Ammon's horn (tissue), 1 donor: ENCODE data around the gene KANK4.

Source experiments
- DNase-seq: peaks from one replicate; pipeline ENCODE4 v3.0.0-alpha.2; 2016; ENCODE audit warnings: low spot score

The KANK4 gene

GRCh38 chr1:62318756-62319544, at the start of gene KANK4:
KANK4 (minus strand) TSS chr1:62319434; CDS start chr1:62281564, 37,870 bp downstream.
- DNase-seq, result no peak

DNA sequence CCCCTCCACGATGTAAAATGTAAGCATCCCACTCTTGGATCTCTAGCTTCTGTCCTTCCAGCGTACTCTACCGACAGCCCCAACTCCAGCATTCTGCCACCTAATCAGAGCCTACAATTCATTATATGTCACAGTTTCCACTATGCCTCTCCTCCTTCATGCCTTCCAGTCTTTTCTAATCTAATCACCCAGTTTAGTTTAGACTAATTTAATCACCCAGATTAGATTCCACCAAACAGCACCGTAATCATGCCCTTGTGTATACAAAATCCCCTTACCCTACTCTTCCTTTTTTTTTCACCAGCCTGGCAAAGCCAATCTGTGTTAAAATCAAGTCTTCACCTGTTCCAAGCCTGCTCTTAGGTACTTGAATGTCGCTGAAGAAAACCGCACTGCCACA, 49.8 kb upstream of the KANK4 start:
- no peak for DNase-seq

- DNase-seq, result no peak
Measured at GRCh38 chr1:62367005-62367557, 47.8 kb upstream of the KANK4 start.

DNA sequence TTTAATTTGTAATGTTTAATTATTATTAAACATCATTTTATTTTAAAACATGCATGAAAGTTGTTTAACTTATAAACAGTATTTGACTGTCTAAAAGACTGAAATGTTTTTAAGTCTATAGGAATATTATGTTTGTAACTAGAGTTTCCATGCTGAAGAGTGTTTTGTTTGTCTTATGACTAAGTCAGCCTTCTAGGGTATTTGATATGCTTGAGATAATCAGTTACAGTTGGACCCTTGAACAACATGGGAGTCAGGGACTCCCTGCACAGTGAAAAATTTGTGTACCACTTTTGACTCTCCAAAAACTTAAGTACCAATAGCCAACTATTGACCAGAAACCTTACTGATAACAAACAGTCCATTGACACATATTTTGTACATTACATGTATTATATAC, 45.5 kb upstream of the KANK4 start:
- DNase-seq, result no peak

GRCh38 chr1:62362926-62363325, 43.7 kb upstream of the KANK4 start:
- no peak for DNase-seq

DNA sequence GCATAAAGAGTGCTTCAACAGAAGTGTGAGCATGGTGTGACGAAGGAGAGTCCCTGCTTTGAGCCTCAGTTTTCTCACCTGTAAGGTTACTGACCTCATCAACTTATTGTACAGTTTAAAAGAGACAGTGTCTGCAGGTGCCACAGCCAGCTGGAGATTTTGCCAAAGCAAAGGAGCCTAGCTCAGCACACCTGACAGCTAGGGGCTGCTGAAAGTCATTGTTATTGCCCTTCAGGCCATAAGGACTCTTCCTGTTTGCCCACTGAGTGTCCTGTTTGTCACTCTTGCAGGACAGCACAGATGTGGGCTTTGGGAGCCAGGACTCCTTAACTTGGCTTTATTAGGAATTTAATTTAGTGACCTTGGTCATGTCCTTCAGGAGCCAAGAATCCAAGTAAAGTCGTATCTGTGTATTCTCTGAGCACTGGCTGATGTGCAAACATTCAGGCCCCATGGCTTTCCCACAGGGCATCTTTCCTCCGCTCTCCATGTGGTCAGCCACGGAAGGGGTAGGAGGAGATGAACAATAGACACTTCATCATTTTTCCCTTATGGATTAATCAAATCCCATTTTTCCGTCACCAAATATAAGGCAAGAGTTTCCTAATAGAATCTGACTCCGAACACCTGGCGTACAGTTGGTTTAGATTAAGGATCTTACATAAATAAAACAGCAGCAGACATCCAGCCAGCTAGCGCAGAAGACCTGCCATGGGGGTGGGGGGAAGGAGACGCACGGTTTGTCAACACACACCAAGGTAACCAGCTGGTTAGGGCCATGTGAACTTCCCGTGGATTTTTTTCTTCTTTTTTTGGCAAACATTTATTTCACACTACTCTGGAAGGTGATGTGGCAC, 43.1 kb upstream of the KANK4 start:
- no peak for DNase-seq

DNA sequence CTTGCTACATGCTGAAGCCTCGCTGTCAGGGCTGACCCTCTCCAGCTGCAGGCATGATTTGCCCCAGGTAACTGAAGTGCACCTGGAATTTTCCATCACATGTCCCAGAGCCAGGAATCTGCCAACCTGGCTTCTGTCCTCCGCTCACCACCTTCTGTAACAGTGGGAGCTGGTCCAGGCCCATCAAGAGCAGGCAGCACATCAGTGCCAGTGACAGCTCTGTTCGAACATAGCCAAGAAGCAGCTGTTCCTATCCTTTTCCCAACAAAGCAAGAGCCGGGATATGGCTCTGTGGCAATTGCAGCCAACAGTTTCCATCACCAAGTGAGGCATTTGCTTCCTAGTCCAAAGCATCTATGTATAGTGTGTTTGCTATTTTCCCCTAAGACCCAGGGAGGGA, 42.2 kb upstream of the KANK4 start:
- DNase-seq, result no peak

DNA sequence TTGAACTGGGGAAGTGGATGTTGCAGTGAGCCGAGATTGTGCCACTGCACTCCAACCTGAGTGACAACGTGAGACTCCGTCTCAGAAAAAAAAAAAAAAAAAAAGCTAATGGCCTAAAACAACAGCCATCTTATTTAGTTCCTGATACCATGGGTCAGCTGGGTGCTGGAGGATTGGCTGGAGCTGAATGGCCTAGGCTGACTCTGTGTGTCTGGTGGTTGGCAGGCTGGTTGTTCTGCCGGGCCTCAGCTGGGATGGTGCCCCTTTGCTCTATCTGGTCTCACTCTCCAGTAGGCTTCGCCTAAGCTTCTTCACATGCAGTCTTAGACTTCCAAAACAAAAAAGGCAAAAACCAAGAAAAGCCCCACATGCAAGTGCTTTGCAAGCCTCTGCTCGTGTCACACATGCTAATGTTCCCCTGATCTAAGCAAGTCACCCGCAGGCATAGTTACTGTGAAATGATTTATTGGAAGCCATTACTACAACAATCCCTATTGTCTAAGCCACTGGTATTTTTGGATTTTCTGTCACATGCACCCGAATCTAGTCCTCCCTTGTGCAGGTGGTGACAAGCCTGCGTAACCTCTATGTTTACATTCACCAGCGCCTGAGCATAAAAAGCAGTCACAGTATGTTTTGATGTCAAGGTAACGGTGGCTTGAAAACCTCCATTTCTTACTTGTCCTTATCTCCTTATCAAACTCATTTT, 39.6 kb upstream of the KANK4 start:
- no peak for DNase-seq

GRCh38 chr1:62357916-62358315, 38.7 kb upstream of the KANK4 start:
- no peak for DNase-seq

DNA sequence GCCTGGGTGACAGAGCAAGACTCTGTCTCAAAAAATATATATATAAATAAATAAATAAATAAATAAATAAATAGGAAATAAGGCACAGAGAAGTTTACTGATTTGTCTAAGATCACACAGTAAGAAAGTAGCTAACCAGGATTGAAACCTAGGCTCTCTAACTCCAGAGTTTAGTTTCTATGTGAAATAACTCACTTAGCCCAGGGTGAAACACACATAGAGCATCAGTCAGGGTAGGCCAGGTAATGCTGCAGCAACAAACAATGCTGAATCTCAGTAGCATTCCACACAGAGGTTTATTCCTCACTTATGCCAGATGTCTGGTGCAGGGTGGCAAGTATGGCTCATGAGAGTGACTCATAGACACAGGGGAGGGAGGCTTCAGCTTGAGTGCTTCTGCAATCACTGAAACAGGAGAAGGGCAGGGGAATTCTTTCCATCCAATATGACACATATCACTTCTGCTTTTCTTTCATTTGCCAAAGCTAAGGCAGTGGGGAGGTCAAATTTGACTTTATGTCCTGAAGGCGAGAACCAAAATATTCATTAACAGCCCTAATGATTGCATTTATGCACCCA, 37.1 kb upstream of the KANK4 start:
- DNase-seq, result no peak

DNA sequence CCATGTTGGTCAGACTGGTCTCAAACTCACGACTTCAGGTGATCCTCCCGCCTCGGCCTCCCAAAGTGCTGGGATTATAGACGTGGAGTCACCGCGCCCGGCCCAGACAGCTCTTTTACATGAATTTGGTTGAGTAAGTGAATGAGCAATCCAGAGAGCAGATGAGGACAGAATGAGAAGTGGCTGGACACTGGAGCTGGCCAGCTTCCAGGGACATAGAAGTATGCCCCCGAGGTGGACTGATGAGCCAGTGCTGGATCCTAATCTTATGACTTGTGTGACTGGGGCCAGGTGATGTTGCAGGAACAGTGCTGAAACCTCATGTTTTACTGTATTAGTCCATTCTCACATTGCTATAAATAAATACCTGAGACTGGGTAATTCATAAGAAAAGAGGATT, 35.9 kb upstream of the KANK4 start:
- no peak for DNase-seq

- no peak for DNase-seq
Measured at GRCh38 chr1:62353853-62354252, 34.6 kb upstream of the KANK4 start.

DNA sequence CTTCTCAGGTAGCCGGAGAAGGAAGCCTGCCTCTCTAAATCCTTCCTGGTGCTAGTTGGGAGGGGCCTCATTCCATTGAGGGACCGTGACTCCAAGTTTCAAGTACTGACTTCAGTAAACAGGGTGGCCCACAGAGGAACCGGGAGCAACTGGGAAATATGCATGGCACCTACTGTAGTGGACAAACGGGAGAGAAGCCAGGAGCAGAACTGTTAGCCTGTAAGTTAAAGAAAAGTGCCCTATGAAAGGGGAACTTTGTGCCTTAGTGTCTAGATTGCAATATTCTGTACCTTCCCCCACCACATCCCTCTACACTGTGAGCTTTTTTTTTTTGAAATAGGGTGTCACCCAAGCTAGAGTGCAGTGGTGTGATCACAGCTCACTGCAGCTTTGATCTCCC, 33.2 kb upstream of the KANK4 start:
- DNase-seq, result no peak

DNA sequence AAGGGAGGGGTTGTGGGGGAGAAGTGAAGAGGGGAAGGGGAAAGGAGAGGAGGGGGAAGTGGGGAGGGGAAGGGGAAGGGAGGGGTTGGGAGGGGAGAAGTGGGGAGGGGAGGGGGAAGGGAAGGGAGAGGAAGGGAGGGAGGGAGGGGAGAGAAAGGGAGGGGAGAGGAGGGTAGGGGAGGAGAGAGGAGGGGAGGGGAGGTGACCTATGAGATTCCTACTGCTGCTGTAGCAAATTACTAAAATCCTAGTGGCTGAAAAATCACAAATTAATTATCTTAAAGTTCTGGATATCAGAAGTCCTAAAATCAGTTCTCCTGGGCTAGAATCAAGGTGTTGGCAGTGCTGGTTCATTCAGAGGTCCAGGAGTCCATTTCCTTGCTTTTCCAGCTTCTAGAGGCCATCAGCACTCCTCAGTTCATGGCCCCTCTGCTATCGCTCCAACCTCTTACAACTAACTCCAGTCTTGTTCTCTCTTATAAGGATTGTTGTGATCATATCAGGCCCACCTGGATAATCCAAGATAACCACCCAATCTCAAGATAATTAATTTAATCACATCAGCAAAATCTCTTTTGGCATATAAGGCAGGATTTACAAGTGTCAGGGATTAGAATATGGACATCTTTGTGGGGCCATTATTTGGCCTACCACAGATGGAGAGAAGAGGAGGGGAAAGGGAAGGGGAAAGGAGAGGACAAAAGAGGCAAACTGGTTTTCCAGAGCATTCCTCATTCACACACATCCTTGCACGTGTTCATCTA, 30.4 kb upstream of the KANK4 start:
- no peak for DNase-seq

DNA sequence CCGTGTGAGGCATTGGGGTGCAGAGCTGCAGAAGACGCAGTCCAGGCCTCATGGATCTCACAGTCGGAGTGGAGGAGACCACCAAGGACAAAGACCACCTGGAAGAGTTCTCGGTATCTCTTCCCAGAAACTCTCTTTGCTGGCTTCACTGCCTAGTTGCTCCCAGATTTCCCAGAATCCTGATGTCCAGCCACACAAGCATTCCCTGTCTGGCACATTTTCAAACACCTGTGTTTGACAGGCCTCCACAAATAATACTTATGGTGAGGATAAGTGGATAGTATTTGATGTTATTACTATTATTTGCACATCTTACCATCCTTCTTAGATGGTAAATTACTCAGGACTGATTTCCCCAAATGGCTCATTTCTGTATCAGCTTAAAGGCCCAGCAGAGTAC, 27.7 kb upstream of the KANK4 start:
- DNase-seq, result no peak

DNA sequence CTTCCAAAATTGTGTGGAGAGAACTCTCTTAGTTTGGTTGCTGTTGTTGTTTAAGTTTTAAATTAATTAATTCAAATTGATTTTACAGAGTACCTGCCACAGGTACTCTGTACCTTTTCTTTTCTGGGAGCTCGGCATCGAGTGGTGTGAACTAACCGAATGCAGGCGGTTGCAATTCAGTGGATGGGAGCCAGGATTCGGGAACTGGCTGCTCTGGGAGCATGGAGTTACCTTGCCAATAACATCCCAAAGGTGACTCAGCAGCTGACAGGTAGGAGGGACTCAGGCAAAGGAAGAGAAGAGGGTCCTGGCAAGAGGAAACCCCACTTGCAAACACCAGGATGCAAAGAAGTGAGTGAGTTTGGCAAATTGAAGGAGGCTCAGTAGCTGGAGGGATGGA, 24.7 kb upstream of the KANK4 start:
- DNase-seq, result no peak

GRCh38 chr1:62342270-62342669, 23.0 kb upstream of the KANK4 start:
- DNase-seq, result no peak

- DNase-seq, result no peak
Measured at GRCh38 chr1:62341615-62342014, 22.4 kb upstream of the KANK4 start.

DNA sequence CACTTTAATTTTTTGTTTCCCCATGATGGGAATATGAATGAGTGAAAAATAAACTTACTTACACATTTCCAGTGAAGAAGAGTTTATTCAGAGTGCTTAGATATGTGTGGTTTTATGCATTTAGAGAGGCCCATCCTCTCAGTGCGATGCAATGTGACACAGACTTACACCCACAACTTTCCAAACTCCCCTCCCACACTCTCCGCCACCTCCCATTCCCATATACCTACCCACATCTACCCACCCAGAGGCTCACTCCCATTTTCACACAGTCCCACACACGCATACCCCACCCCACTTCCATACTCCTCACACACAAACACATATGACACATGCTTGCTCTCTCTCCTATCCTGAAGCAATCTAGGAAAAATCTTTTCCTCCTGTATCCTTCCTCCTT, 21.9 kb upstream of the KANK4 start:
- no peak for DNase-seq

DNA sequence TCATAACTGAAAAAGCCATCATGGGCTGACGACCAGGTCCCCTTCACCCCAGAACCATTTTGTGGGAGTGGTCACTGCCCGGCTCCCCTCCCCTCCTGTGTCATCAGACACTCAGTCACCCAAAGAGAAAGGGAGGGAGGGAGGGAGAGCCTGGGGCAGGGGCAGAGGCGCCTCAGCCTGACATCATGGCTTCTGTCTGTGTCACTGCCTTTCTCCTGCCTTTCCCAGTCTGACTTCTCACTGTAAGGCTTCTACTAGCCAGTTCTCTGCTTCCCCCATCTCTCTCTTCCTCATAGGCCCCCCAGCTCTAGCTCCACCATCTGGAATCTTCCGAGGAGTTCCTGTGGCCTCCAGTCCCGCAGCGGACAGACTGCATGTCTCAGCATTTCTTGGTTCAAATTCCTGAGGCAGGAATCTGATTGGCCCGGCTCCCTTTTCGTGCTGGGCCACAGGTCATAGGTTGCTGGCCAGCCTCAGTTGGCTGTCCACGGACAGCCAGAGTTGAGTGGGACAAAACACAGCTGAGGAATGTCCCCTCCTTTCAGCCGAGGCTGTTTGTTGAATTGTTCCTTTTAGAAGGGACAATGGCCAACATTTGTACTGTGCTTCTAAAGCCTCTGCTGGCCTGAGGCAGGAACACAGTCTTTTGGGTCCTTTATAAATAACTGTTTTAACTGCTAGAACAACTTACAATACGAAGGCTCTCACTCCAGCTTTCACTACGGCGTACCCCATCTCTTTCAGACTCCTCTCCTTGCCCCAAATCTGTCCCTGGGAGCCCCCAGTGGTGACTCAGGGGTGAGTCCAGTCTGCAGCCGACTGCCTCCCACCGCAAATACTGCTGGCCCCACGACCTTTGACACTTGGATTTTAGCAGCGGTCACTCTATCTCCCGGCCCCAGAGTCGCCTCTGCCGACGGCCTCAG, 18.7 kb upstream of the KANK4 start:
- no peak for DNase-seq
